ENCODE measurements around the gene EHF. TPM values are rescaled to one million over a fixed set of nuclear protein-coding genes. Genes with fewer than 3 reads are reported as not detected.
A peak's percentile ranks its signal among the peaks of the same experiment; 100 is the strongest.

EHF gene
- total RNA-seq, 1 donor from 2014 or later: 36.4 TPM

- DNase-seq (no peak), ATAC-seq (no peak)
- TF ChIP-seq CTCF (IDR thresholded peaks at IDR 0.05): no peak
- Histone ChIP-seq H3K9me3 (no peaks in the 10 kb centered on the region), H3K4me1 (peaks cover 12% of the 10 kb centered on the region), H3K27me3 (no peaks in the 10 kb centered on the region), H3K4me3 (no peak overlapping the region), H3K36me3 (no peaks in the 10 kb centered on the region), H3K27ac (no peak overlapping the region)
- intact Hi-C loops (cut with DNase I): no loop called here
Measured at GRCh38 chr11:34602245-34602644, 18.6 kb upstream of the EHF start.

GRCh38 chr11:34603129-34604001, 17.5 kb upstream of the EHF start:
- ATAC-seq (no peak), DNase-seq (no peak)
- H3K36me3 ChIP-seq: no peaks in the 10 kb centered on the region
- no peaks in the 10 kb centered on the region for H3K27me3 ChIP-seq
- no peaks in the 10 kb centered on the region for H3K9me3 ChIP-seq
- peaks cover 12% of the 10 kb centered on the region for H3K4me1 ChIP-seq
- no peak for TF ChIP-seq CTCF (IDR thresholded peaks at IDR 0.05)
- intact Hi-C loops (cut with DNase I): no loop called here
- H3K4me3 ChIP-seq: no peak overlapping the region
- no peak overlapping the region for H3K27ac ChIP-seq

GRCh38 chr11:34604145-34604544, 16.7 kb upstream of the EHF start:
- no peaks in the 10 kb centered on the region for H3K36me3 ChIP-seq
- intact Hi-C loops (cut with DNase I): no loop called here
- DNase-seq: no peak
- H3K27ac ChIP-seq: no peak overlapping the region
- TF ChIP-seq CTCF (IDR thresholded peaks at IDR 0.05): no peak
- H3K27me3 ChIP-seq: no peaks in the 10 kb centered on the region
- no peaks in the 10 kb centered on the region for H3K9me3 ChIP-seq
- no peak overlapping the region for H3K4me3 ChIP-seq
- ATAC-seq: no peak
- peaks cover 12% of the 10 kb centered on the region for H3K4me1 ChIP-seq

- Histone ChIP-seq H3K27me3 (no peaks in the 10 kb centered on the region), H3K4me3 (no peak overlapping the region), H3K9me3 (no peaks in the 10 kb centered on the region), H3K27ac (no peak overlapping the region), H3K4me1 (peaks cover 10% of the 10 kb centered on the region), H3K36me3 (no peaks in the 10 kb centered on the region)
- intact Hi-C loops (cut with DNase I): no loop called here
- TF ChIP-seq CTCF (IDR thresholded peaks at IDR 0.05): no peak
- ATAC-seq: no peak
- DNase-seq: no peak
Measured at GRCh38 chr11:34604911-34605310, 16.0 kb upstream of the EHF start.

- no peak for TF ChIP-seq CTCF (IDR thresholded peaks at IDR 0.05)
- H3K27ac ChIP-seq: no peak overlapping the region
- H3K27me3 ChIP-seq: no peaks in the 10 kb centered on the region
- no peak for DNase-seq
- H3K36me3 ChIP-seq: no peaks in the 10 kb centered on the region
- H3K9me3 ChIP-seq: no peaks in the 10 kb centered on the region
- peak; percentile 24 for ATAC-seq
- H3K4me3 ChIP-seq: no peak overlapping the region
- intact Hi-C loops (cut with DNase I): no loop called here
- H3K4me1 ChIP-seq: peaks cover 7% of the 10 kb centered on the region
Measured at GRCh38 chr11:34605481-34606325, 15.2 kb upstream of the EHF start.

Measured in upper lobe of right lung (tissue), 1 donor.